ENCODE data around the gene PPM1B.
"Not testable (repeated sequence)": the region's sequence is repeated elsewhere in the genome, so short reads cannot be mapped to it uniquely, and the experiment has no call there.

The PPM1B gene

GRCh38 chr2:44168681-44169154 lies at the start of gene PPM1B:
TSS of gene PPM1B (plus strand) at chr2:44168875. CDS start at chr2:44201200, 32,325 bp downstream.
- DNase-seq = peak; percentile 100

- DNase-seq = no peak
These were observed 48.8 kb upstream of the PPM1B start for GRCh38 chr2:44119878-44120277.

GRCh38 chr2:44120428-44120827 lies 48.2 kb upstream of the PPM1B start:
- DNase-seq = no peak

GRCh38 chr2:44121899-44122298 lies 46.8 kb upstream of the PPM1B start:
- DNase-seq = no peak

GRCh38 chr2:44124500-44124899 lies 44.2 kb upstream of the PPM1B start:
- no peak for DNase-seq

- no peak for DNase-seq
These were observed 42.4 kb upstream of the PPM1B start for GRCh38 chr2:44126106-44126797.

- no peak for DNase-seq
These were observed 38.2 kb upstream of the PPM1B start for GRCh38 chr2:44130441-44130840.

- no peak for DNase-seq
These were observed 37.5 kb upstream of the PPM1B start for GRCh38 chr2:44131177-44131576.

GRCh38 chr2:44133602-44134001 lies 35.1 kb upstream of the PPM1B start:
- not testable (repeated sequence) for DNase-seq

GRCh38 chr2:44134848-44135247 lies 33.8 kb upstream of the PPM1B start:
- no peak for DNase-seq

- no peak for DNase-seq
These were observed 33.4 kb upstream of the PPM1B start for GRCh38 chr2:44135296-44135695.

GRCh38 chr2:44135771-44136170 lies 32.9 kb upstream of the PPM1B start:
- DNase-seq = no peak

GRCh38 chr2:44136252-44136651 lies 32.4 kb upstream of the PPM1B start:
- no peak for DNase-seq

- DNase-seq = no peak
These were observed 31.6 kb upstream of the PPM1B start for GRCh38 chr2:44137048-44137447.

GRCh38 chr2:44137872-44138551 lies 30.7 kb upstream of the PPM1B start:
- DNase-seq = no peak

- no peak for DNase-seq
These were observed 28.9 kb upstream of the PPM1B start for GRCh38 chr2:44139741-44140140.

GRCh38 chr2:44142306-44142705 lies 26.4 kb upstream of the PPM1B start:
- no peak for DNase-seq

- DNase-seq = no peak
These were observed 25.0 kb upstream of the PPM1B start for GRCh38 chr2:44143701-44144100.

GRCh38 chr2:44148999-44149398 lies 19.7 kb upstream of the PPM1B start:
- no peak for DNase-seq

- no peak for DNase-seq
These were observed 18.2 kb upstream of the PPM1B start for GRCh38 chr2:44150473-44150872.

GRCh38 chr2:44152865-44153669 lies 15.6 kb upstream of the PPM1B start:
- no peak for DNase-seq

GRCh38 chr2:44155666-44156446 lies 12.8 kb upstream of the PPM1B start:
- DNase-seq = no peak

GRCh38 chr2:44163777-44164176 lies 4.9 kb upstream of the PPM1B start:
- DNase-seq = no peak
